HCT116 (cell line): ENCODE results near the gene SNTG2. TPM values are rescaled to one million over a fixed set of nuclear protein-coding genes. Genes with fewer than 3 reads are reported as not detected.

ENCODE experiments used
- ATAC-seq: fragments of 200-7000 bp; cut with Tn5 transposase; 2 replicates; pipeline ENCODE4 v1.9.1; 2020; ENCODE audit warnings: mild to moderate bottlenecking, moderate library complexity
- BruUV-seq: library from RNA; stranded (reverse); fragments of 400-500 nt; replicated peaks from 2 replicates; lab custom pipeline; 2021; lab: Mats Ljungman, UMichigan
- CTCF ChIA-PET: fragments of 300-600 bp; sonication (Branson Sonifier 250); formaldehyde crosslinking; loops from one replicate; lab custom pipeline; 2021; ENCODE audit warnings: antibody characterized with exemption; lab: Charles Lee
- POLR2A ChIA-PET: fragments of 300-600, 350-600 bp; sonication (Branson Sonifier 250); formaldehyde crosslinking; loops from one replicate; lab custom pipeline; 2021; ENCODE audit warnings: antibody characterized with exemption; lab: Charles Lee
- RAD21 ChIA-PET, 2 experiments: fragments of 300-600 bp; sonication (Branson Sonifier 250); formaldehyde crosslinking; loops; one replicate each; lab custom pipeline; 2023; ENCODE audit warnings: low total read pairs in 2 of 2; ENCODE audit not compliant: uncharacterized antibody in 2 of 2, unreplicated experiment in 2 of 2, low non-redundant PET in 1 of 2; lab: Charles Lee
- DNase-seq: peaks from one replicate; pipeline ENCODE4 v3.0.0-alpha.2; 2010; ENCODE audit warnings: low read depth, low spot score
- H2AFZ ChIP-seq: fragments of 200-600 bp; shearing (Covaris generic), sonication (generic); 2 replicates; pipeline ENCODE4 v1.6.1; 2017; ENCODE audit warnings: low read depth, mixed run types, mixed read lengths, antibody characterized with exemption, low read length; ENCODE audit not compliant: poor library complexity, severe bottlenecking
- H3K27ac ChIP-seq: 2 replicates; pipeline ENCODE4 v1.5.1; 2012; ENCODE audit warnings: low read depth, low read length
- H3K27me3 ChIP-seq: fragments of 200-600 bp; sonication (generic); 2 replicates; pipeline ENCODE4 v1.6.1; 2016; ENCODE audit warnings: mixed run types, low read length, mixed read lengths; ENCODE audit not compliant: insufficient read depth
- H3K36me3 ChIP-seq, 2 experiments: fragments of 200-500 bp in 1 of 2; fragments of 200-600 bp in 1 of 2; sonication (Bioruptor generic) in 1 of 2; sonication (generic) in 1 of 2; 2 replicates each; pipeline versions ENCODE4 v1.5.1 to v1.6.1; 2014 to 2016; ENCODE audit warnings: low read length in 2 of 2, inconsistent platforms in 1 of 2, mixed read lengths in 1 of 2, mixed run types in 1 of 2; ENCODE audit not compliant: insufficient read depth in 2 of 2, control insufficient read depth in 1 of 2
- H3K4me1 ChIP-seq, 2 experiments: fragments of 200-600 bp in 1 of 2; sonication (generic) in 1 of 2; 2 replicates each; pipeline versions ENCODE4 v1.5.1 to v1.6.1; 2012 to 2017; ENCODE audit warnings: low read length in 2 of 2, inconsistent platforms in 1 of 2, mild to moderate bottlenecking in 1 of 2, mixed read lengths in 1 of 2, mixed run types in 1 of 2, moderate library complexity in 1 of 2; ENCODE audit not compliant: insufficient read depth in 2 of 2, control insufficient read depth in 1 of 2
- H3K4me2 ChIP-seq: fragments of 200-600 bp; sonication (generic); 2 replicates; pipeline ENCODE4 v1.6.1; 2017; ENCODE audit warnings: mixed run types, low read length, mixed read lengths
- H3K4me3 ChIP-seq, 2 experiments: fragments of 200-600 bp in 1 of 2; sonication (generic) in 1 of 2; replicated peaks in 1 of 2; 2 replicates each; pipeline ENCODE4 v1.5.1; 2011 to 2016; ENCODE audit warnings: low read length in 2 of 2, control low read depth in 1 of 2, low read depth in 1 of 2, mild to moderate bottlenecking in 1 of 2, mixed read lengths in 1 of 2, mixed run types in 1 of 2
- H3K79me2 ChIP-seq: fragments of 200-600 bp; sonication (generic); 2 replicates; pipeline ENCODE4 v1.6.1; 2017; ENCODE audit warnings: mild to moderate bottlenecking, mixed run types, low read length, moderate library complexity, mixed read lengths; ENCODE audit not compliant: insufficient read depth
- H3K9ac ChIP-seq: fragments of 200-600 bp; sonication (generic); 2 replicates; pipeline ENCODE4 v1.6.1; 2016; ENCODE audit warnings: low read length, mixed read lengths
- H3K9me2 ChIP-seq: fragments of 200-600 bp; sonication (generic), shearing (Covaris generic); 2 replicates; pipeline ENCODE4 v1.6.1; 2017; ENCODE audit warnings: mixed run types, mild to moderate bottlenecking, moderate library complexity; ENCODE audit not compliant: insufficient read depth
- H3K9me3 ChIP-seq, 2 experiments: fragments of 200-500 bp in 1 of 2; fragments of 200-600 bp in 1 of 2; sonication (Bioruptor generic) in 1 of 2; sonication (generic) in 1 of 2; 2 replicates each; pipeline ENCODE4 v1.6.1; 2014 to 2017; ENCODE audit warnings: low read length in 2 of 2, mixed read lengths in 2 of 2, inconsistent platforms in 1 of 2, low read depth in 1 of 2, mild to moderate bottlenecking in 1 of 2, mixed run types in 1 of 2, moderate library complexity in 1 of 2; ENCODE audit not compliant: control insufficient read depth in 1 of 2, insufficient read depth in 1 of 2
- H4K20me1 ChIP-seq: fragments of 200-600 bp; sonication (generic), shearing (Covaris generic); 2 replicates; pipeline ENCODE4 v1.6.1; 2017; ENCODE audit warnings: mixed run types, mild to moderate bottlenecking, moderate library complexity; ENCODE audit not compliant: insufficient read depth
- CBX3 ChIP-seq: IDR thresholded peaks from 2 replicates; pipeline ENCODE4 v1.6.1; 2012; ENCODE audit warnings: low read depth
- CEBPB ChIP-seq: IDR thresholded peaks from 2 replicates; pipeline ENCODE4 v1.6.1; 2012; ENCODE audit warnings: low read depth
- EGR1 ChIP-seq: IDR thresholded peaks from 2 replicates; pipeline ENCODE4 v1.6.1; 2012; ENCODE audit warnings: low read depth
- EZH2phosphoT487 ChIP-seq: fragments of 200-600 bp; IDR thresholded peaks from 2 replicates; pipeline ENCODE4 v1.6.1; 2018; ENCODE audit warnings: antibody characterized with exemption, borderline replicate concordance
- JUND ChIP-seq: IDR thresholded peaks from 2 replicates; pipeline ENCODE4 v1.6.1; 2012
- POLR2A ChIP-seq: IDR thresholded peaks from 2 replicates; pipeline ENCODE4 v1.7.0; 2011; ENCODE audit warnings: borderline replicate concordance; ENCODE audit not compliant: insufficient read depth, insufficient read length; ENCODE audit errors: extremely low read depth
- POLR2AphosphoS5 ChIP-seq: IDR thresholded peaks from 2 replicates; pipeline ENCODE4 v1.6.1; 2011; ENCODE audit warnings: mild to moderate bottlenecking, low read depth, low read length, moderate library complexity
- REST ChIP-seq: IDR thresholded peaks from 2 replicates; pipeline ENCODE4 v1.6.1; 2012; ENCODE audit warnings: low read depth
- SIN3A ChIP-seq: IDR thresholded peaks from 2 replicates; pipeline ENCODE4 v1.6.1; 2012; ENCODE audit warnings: low read depth
- TCF7L2 ChIP-seq: IDR thresholded peaks from 2 replicates; pipeline ENCODE4 v1.7.0; 2011; ENCODE audit warnings: borderline replicate concordance, inconsistent platforms; ENCODE audit not compliant: insufficient read depth, insufficient read length; ENCODE audit errors: extremely low read depth
- YY1 ChIP-seq: IDR thresholded peaks from 2 replicates; pipeline ENCODE4 v1.6.1; 2011; ENCODE audit warnings: low read length, low read depth, moderate library complexity, mild to moderate bottlenecking; ENCODE audit not compliant: insufficient replicate concordance; ENCODE audit errors: extremely low read depth
- ZBTB33 ChIP-seq: IDR thresholded peaks from 2 replicates; pipeline ENCODE4 v1.6.1; 2011; ENCODE audit warnings: mild to moderate bottlenecking, low read length, moderate library complexity; ENCODE audit not compliant: insufficient replicate concordance; ENCODE audit errors: extremely low read depth
- ZFX ChIP-seq: fragments of 450-650 bp; IDR thresholded peaks from 2 replicates; pipeline ENCODE4 v1.6.1; 2017
- intact Hi-C: fragments of 100-400 bp; cut with micrococcal nuclease; formaldehyde crosslinking; loops from 2 replicates; pipeline ENCODE4 v1.10.0; 2022
- total RNA-seq: library from RNA; stranded (reverse); gene quantifications from one replicate; pipeline ENCODE4 v1.2.1, GENCODE V29; 2021; ENCODE audit not compliant: unreplicated experiment

Gene SNTG2
- total RNA-seq, 1 experiment from 2014 or later: not detected

- CTCF ChIA-PET: no interaction called here
- TF ChIP-seq SIN3A (no peak), ZFX (no peak), CEBPB (no peak), POLR2AphosphoS5 (no peak)
- TF ChIP-seq, all 23 proteins: peak for 0
- ChIA-PET POLR2A (no interaction called here), RAD21 (no interaction called here)
- H3K9ac ChIP-seq: no peak overlapping the region
- ATAC-seq: no peak
- H3K4me2 ChIP-seq: no peak overlapping the region
- no peaks in the 10 kb centered on the region for H3K9me3 ChIP-seq
- intact Hi-C loops: no loop called here
- H3K27ac ChIP-seq: no peak overlapping the region
- DNase-seq: no peak
- BruUV-seq: no TSS peak
- H3K4me3 ChIP-seq: no peak overlapping the region
- H4K20me1 ChIP-seq: no peaks in the 10 kb centered on the region
- no peaks in the 10 kb centered on the region for H3K27me3 ChIP-seq
- H2AFZ ChIP-seq: no peak overlapping the region
- H3K79me2 ChIP-seq: no peaks in the 10 kb centered on the region
- H3K36me3 ChIP-seq: no peaks in the 10 kb centered on the region
- H3K4me1 ChIP-seq: no peaks in the 10 kb centered on the region
- H3K9me2 ChIP-seq: no peaks in the 10 kb centered on the region
Measured at GRCh38 chr2:1278125-1278524, 327.5 kb downstream of the SNTG2 start.

- Histone ChIP-seq H3K9me2 (no peaks in the 10 kb centered on the region), H3K4me1 (no peaks in the 10 kb centered on the region), H2AFZ (no peak overlapping the region), H3K27ac (no peak overlapping the region), H3K27me3 (no peaks in the 10 kb centered on the region), H3K4me2 (no peak overlapping the region), H3K9ac (no peak overlapping the region), H3K79me2 (no peaks in the 10 kb centered on the region), H4K20me1 (no peaks in the 10 kb centered on the region), H3K4me3 (no peak overlapping the region), H3K9me3 (no peaks in the 10 kb centered on the region), H3K36me3 (no peaks in the 10 kb centered on the region)
- POLR2A ChIA-PET: no interaction called here
- intact Hi-C loops: no loop called here
- no peak for DNase-seq
- BruUV-seq: no TSS peak
- no peak for TF ChIP-seq EZH2phosphoT487
- no peak for TF ChIP-seq YY1
- TF ChIP-seq TCF7L2: no peak
- no peak for TF ChIP-seq CBX3
- TF ChIP-seq POLR2A: no peak
- TF ChIP-seq ZFX: no peak
- no peak for TF ChIP-seq EGR1
- TF ChIP-seq SIN3A: no peak
- no peak for TF ChIP-seq ZBTB33
- TF ChIP-seq REST: no peak
- TF ChIP-seq JUND: no peak
- RAD21 ChIA-PET: no interaction called here
- ATAC-seq: no peak
- CTCF ChIA-PET: no interaction called here
Measured at GRCh38 chr2:1278861-1279260, 328.2 kb downstream of the SNTG2 start.
